ENCODE data around the gene KLK15. TPM values are rescaled to one million over a fixed set of nuclear protein-coding genes. Genes with fewer than 3 reads are reported as not detected.

Gene KLK15
- total and polyA plus RNA-seq, 11 donors: not detected

- intact Hi-C loops (cut with DNase I): no loop called here
- Histone ChIP-seq H3K36me3 (no peaks in the 10 kb centered on the region), H3K4me3 (no peak overlapping the region), H3K4me1 (no peaks in the 10 kb centered on the region), H3K9me3 (peaks cover 0 to 28% (median 4%) of the 10 kb centered on the region in 12 donors), H3K27me3 (peaks cover 0 to 14% (median 0%) of the 10 kb centered on the region in 9 donors), H3K27ac (no peak overlapping the region)
- DNase-seq (no peak), ATAC-seq (no peak)
- TF ChIP-seq POLR2A (IDR thresholded peaks at IDR 0.05): no peak
- TF ChIP-seq, protein P1, sequence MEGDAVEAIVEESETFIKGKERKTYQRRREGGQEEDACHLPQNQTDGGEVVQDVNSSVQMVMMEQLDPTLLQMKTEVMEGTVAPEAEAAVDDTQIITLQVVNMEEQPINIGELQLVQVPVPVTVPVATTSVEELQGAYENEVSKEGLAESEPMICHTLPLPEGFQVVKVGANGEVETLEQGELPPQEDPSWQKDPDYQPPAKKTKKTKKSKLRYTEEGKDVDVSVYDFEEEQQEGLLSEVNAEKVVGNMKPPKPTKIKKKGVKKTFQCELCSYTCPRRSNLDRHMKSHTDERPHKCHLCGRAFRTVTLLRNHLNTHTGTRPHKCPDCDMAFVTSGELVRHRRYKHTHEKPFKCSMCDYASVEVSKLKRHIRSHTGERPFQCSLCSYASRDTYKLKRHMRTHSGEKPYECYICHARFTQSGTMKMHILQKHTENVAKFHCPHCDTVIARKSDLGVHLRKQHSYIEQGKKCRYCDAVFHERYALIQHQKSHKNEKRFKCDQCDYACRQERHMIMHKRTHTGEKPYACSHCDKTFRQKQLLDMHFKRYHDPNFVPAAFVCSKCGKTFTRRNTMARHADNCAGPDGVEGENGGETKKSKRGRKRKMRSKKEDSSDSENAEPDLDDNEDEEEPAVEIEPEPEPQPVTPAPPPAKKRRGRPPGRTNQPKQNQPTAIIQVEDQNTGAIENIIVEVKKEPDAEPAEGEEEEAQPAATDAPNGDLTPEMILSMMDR (IDR thresholded peaks at IDR 0.05): no peak
- 56 to 64% (median 61%) methylated on average over 8 of the region's 8 CpGs for WGBS, 4 donors
Measured at GRCh38 chr19:50844296-50844935, 11.0 kb upstream of the KLK15 start.

DNA sequence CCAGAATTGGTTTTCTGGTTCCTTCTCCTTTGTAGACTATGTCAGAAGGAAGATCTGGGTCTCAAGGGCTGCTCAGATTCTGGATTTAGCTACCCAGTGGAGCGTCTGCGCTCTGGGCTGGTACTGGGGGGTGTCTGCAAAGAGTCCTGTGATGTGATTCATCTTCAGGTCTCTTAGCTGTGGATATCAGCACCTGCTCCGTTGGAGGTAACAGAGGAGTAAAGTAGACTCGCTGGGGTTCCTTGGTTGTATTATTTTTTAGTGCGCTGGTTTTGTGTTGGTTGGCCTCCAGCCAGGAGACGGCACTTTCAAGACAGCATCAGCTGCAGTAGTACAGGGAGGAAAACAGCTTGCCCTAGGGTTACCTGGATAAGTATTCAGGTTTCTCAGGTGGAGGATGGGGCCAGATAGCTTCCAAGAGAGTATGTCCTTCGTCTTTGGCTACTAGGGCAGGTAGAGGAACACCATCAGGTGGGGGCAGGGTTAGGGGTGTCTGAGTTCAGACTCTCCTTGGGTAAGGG is 10.4 kb upstream of the KLK15 start:
- WGBS, 4 donors: 69 to 78% (median 75%) methylated on average over 7 of the region's 7 CpGs

GRCh38 chr19:50843205-50843604 is 9.8 kb upstream of the KLK15 start:
- no peak for TF ChIP-seq POLR2A (IDR thresholded peaks at IDR 0.05)
- TF ChIP-seq, protein P1 (IDR thresholded peaks at IDR 0.05): no peak
- Histone ChIP-seq H3K36me3 (no peaks in the 10 kb centered on the region), H3K27me3 (peaks cover 0 to 5% (median 0%) of the 10 kb centered on the region in 9 donors), H3K27ac (no peak overlapping the region), H3K9me3 (peaks cover 0 to 28% (median 4%) of the 10 kb centered on the region in 12 donors), H3K4me3 (no peak overlapping the region), H3K4me1 (no peaks in the 10 kb centered on the region)
- ATAC-seq (no peak), DNase-seq (no peak)
- intact Hi-C loops (cut with DNase I): no loop called here
- 91 to 96% (median 95%) methylated on average over 2 of the region's 2 CpGs for WGBS, 4 donors

More for the DNA sequence above, 10.4 kb upstream of the KLK15 start:
- DNase-seq (no peak), ATAC-seq (no peak)
- Histone ChIP-seq H3K9me3 (peaks cover 0 to 28% (median 4%) of the 10 kb centered on the region in 12 donors), H3K4me1 (no peaks in the 10 kb centered on the region), H3K36me3 (no peaks in the 10 kb centered on the region), H3K27ac (no peak overlapping the region), H3K4me3 (no peak overlapping the region), H3K27me3 (peaks cover 0 to 10% (median 0%) of the 10 kb centered on the region in 9 donors)
- no peak for TF ChIP-seq POLR2A (IDR thresholded peaks at IDR 0.05)
- TF ChIP-seq, protein P1 (IDR thresholded peaks at IDR 0.05): no peak
- intact Hi-C loops (cut with DNase I): no loop called here

DNA sequence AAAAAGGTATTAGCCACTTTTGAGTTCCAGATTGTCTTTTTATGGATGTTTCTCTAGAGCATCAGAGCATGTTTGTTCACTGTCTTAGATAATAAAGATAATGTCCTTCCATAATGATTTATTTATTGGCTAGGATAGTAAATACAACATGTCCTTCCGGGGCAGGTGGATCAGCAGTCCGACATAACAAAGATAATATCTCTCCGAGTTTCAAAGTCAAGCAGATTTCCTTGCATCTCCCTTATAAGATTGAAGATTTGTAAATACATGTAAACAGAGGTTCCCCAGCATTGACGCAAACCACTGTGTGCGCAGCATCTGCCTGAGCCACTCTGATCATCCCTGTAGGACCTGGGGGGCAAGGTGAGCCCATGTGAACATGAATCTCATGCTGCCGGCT is 8.8 kb upstream of the KLK15 start:
- DNase-seq (no peak), ATAC-seq (no peak)
- Histone ChIP-seq H3K4me1 (no peaks in the 10 kb centered on the region), H3K36me3 (no peaks in the 10 kb centered on the region), H3K27ac (no peak overlapping the region), H3K4me3 (no peak overlapping the region), H3K9me3 (peaks cover 0 to 28% (median 4%) of the 10 kb centered on the region in 12 donors), H3K27me3 (peaks cover 0 to 6% (median 0%) of the 10 kb centered on the region in 9 donors)
- intact Hi-C loops (cut with DNase I): no loop called here
- WGBS, 4 donors: 87 to 92% (median 90%) methylated on average over 6 of the region's 6 CpGs
- TF ChIP-seq POLR2A (IDR thresholded peaks at IDR 0.05): no peak
- TF ChIP-seq, protein P1 (IDR thresholded peaks at IDR 0.05): no peak

All from heart left ventricle (tissue), 16 donors.